K562 (cell line): ENCODE results near the gene USP15. TPM values are rescaled to one million over a fixed set of nuclear protein-coding genes. Genes with fewer than 3 reads are reported as not detected.
A peak's percentile ranks its signal among the peaks of the same experiment; 100 is the strongest.

ENCODE experiments used
- BCOR ChIP-seq: fragments of 450-650 bp; IDR thresholded peaks from 2 replicates; pipeline ENCODE4 v1.6.1; 2016
- CBX1 ChIP-seq: sonication (generic); IDR thresholded peaks from 2 replicates; pipeline ENCODE4 v1.6.1; 2016; ENCODE audit warnings: antibody characterized with exemption, low read depth, mild to moderate bottlenecking
- CHD7 ChIP-seq: fragments of 200-600 bp; sonication (generic); IDR thresholded peaks from one replicate; pipeline ENCODE4 v1.6.1; 2012; ENCODE audit warnings: mild to moderate bottlenecking, low read depth, low read length, inconsistent platforms
- ELK3 ChIP-seq: fragments of 450-650 bp; formaldehyde crosslinking; IDR thresholded peaks from 2 replicates; pipeline ENCODE4 v1.4.0; 2020; ENCODE audit warnings: mild to moderate bottlenecking
- SRSF7 ChIP-seq: fragments of 200-400 bp; formaldehyde crosslinking; optimal IDR thresholded peaks from 2 replicates; pipeline ENCODE3; 2017; ENCODE audit warnings: mild to moderate bottlenecking, low read depth, low read length
- TCF15 ChIP-seq: fragments of 250-450 bp; sonication (Bioruptor Pico); IDR thresholded peaks from 2 replicates; pipeline ENCODE4 v1.8.0; 2022; ENCODE audit warnings: moderate library complexity, mild to moderate bottlenecking, inconsistent platforms
- TFAP4 ChIP-seq: sonication (generic); formaldehyde crosslinking; IDR thresholded peaks from 2 replicates; pipeline ENCODE4 v1.8.0; 2022; ENCODE audit warnings: missing genetic modification reagents, mild to moderate bottlenecking, moderate library complexity, borderline replicate concordance
- ZFP30 ChIP-seq: fragments of 250-450 bp; sonication (Bioruptor Pico); IDR thresholded peaks from 2 replicates; pipeline ENCODE4 v1.8.0; 2022; ENCODE audit warnings: moderate library complexity, mild to moderate bottlenecking, inconsistent platforms, borderline replicate concordance
- ZNF134 ChIP-seq: fragments of 250-450 bp; sonication (Bioruptor Pico); conservative IDR thresholded peaks from 2 replicates; pipeline ENCODE4 v1.4.0; 2020
- ZNF398 ChIP-seq: fragments of 250-450 bp; sonication (Bioruptor Pico); IDR thresholded peaks from 2 replicates; pipeline ENCODE4 v1.8.0; 2021; ENCODE audit warnings: moderate library complexity, mild to moderate bottlenecking, inconsistent platforms
- polyA plus RNA-seq, 8 experiments: library from polyadenylated mRNA; depleted of rRNA in 4 of 8; stranded (reverse) in 5 of 8; unstranded in 3 of 8; fragments of >200 nt; fragmentation: Nextera tagmentation in 2 of 8; fragmentation: Illumina TruSeq in 1 of 8; extraction: Ambion mirVana in 2 of 8; extraction: Trizol in 1 of 8; gene quantifications; 2 replicates each; pipeline versions ENCODE4 v1.2.1 to v1.2.3, GENCODE V29; 2011 to 2014; ENCODE audit warnings: inconsistent platforms in 1 of 8, missing spikeins in 1 of 8
- total RNA-seq, 7 experiments: library from RNA; depleted of rRNA in 6 of 7; stranded (reverse); fragments of >200 nt in 6 of 7; fragmentation: Illumina TruSeq in 2 of 7; extraction: Trizol in 2 of 7; gene quantifications; 2 replicates each; pipeline versions ENCODE4 v1.2.1 to v1.2.3, GENCODE V29; 2011 to 2021; ENCODE audit warnings: low replicate concordance in 1 of 7

Gene USP15
- total and polyA plus RNA-seq, 9 of the 15 experiments (the other 6 are each of a cell fraction or from before 2014, with no cell fraction given): 140 to 272 (median 182) TPM

GRCh38 chr12:62259993-62260732 is at the start of gene USP15 (continued):
- no peak for TF ChIP-seq CHD7
- TF ChIP-seq ZFP30 (CRISPR knock-in tag): no peak
- TF ChIP-seq TFAP4: peak; percentile 88
- TF ChIP-seq TCF15 (CRISPR knock-in tag): 0 out of 2 replicates have a peak, but pooled peaks have one; percentile 37
- TF ChIP-seq ZNF134: no peak
- no peak for TF ChIP-seq BCOR
- TF ChIP-seq SRSF7: no peak
- TF ChIP-seq CBX1: peak; percentile 94; the same call in 1 of the 2 replicates
- TF ChIP-seq ZNF398 (CRISPR knock-in tag): no peak
- no peak for TF ChIP-seq ELK3 (CRISPR knock-in tag)
